ENCODE measurements around the gene USP3. TPM values are rescaled to one million over a fixed set of nuclear protein-coding genes. Genes with fewer than 3 reads are reported as not detected.

Gene USP3
- total and polyA plus RNA-seq, 10 of the 15 experiments (the other 5 are each of a cell fraction or from before 2014, with no cell fraction given), result 23.8 to 64.5 (median 50.3) TPM

GRCh38 chr15:63540449-63540848, 36.1 kb downstream of the USP3 start:
- Histone ChIP-seq H3K4me3 (no peak overlapping the region), H3K79me2 (ENCODE audit: control insufficient read depth, insufficient read depth, low read length) (peaks cover 47% of the 10 kb centered on the region), H3K36me3 (ENCODE audit: control insufficient read depth in 2 of 2, insufficient read depth in 2 of 2, low read length in 1 of 2) (peaks cover 2 to 20% of the 10 kb centered on the region in 2 experiments; a peak in 3 of 4 replicates), H3K4me1 (ENCODE audit: control insufficient read depth, insufficient read depth, low read length) (peaks cover 30% of the 10 kb centered on the region), H3K9ac (ENCODE audit: control insufficient read depth, insufficient read depth, low read length) (no peak overlapping the region), H3K9me3 (replicated peaks; ENCODE audit: control insufficient read depth, insufficient read depth, low read length) (no peaks in the 10 kb centered on the region), H4K20me1 (ENCODE audit: control insufficient read depth, insufficient read depth) (no peaks in the 10 kb centered on the region), H3K4me2 (ENCODE audit: control insufficient read depth, insufficient read depth) (no peak overlapping the region), H2AFZ (ENCODE audit: control insufficient read depth, low read depth, low read length) (no peak overlapping the region), H3K27ac (ENCODE audit: control insufficient read depth, insufficient read depth) (no peak overlapping the region), H3K27me3 (replicated peaks in 1 of 2; ENCODE audit: control insufficient read depth in 2 of 2, insufficient read depth in 2 of 2, low read length in 1 of 2) (no peaks in the 10 kb centered on the region)
- ATAC-seq (no peak), DNase-seq (ENCODE audit: low read depth, low spot score) (no peak), FAIRE-seq (no peak)
- POLR2A ChIA-PET, result interaction anchor here (1.2 to 2.2 kb wide), 4 partner anchors 12 to 69 kb away, joined by 3 to 9 read pairs (median 6); no protein-coding TSS in a partner anchor
- CTCF ChIA-PET, result interaction anchor here (1.2 to 3.1 kb wide), 7 partner anchors 9 to 59 kb away, joined by 3 to 16 read pairs (median 7); no protein-coding TSS in a partner anchor
- in situ Hi-C loops (cut with MboI) (no loop called here), intact Hi-C loops (cut with micrococcal nuclease; ENCODE audit: unreplicated experiment) (loop anchor here (5.0 kb wide), 1 partner anchor 33 kb away; no protein-coding TSS in a partner anchor)
- RAD21 ChIA-PET (ENCODE audit: unreplicated experiment), result interaction anchor here (1.6 to 7.2 kb wide), 2 partner anchors 9 to 35 kb away, joined by 4 to 63 read pairs; partner anchors contain the start of gene USP3
- 99% methylated on average over 4 of the region's 4 CpGs for WGBS (ENCODE audit: insufficient coverage, insufficient replicate concordance, low lambda C conversion rate, missing lambda C conversion rate)
- SMC1A ChIA-PET (ENCODE audit: uncharacterized antibody, unreplicated experiment), result interaction anchor here (0.7 to 7.1 kb wide), 12 partner anchors 10 to 75 kb away, joined by 3 to 93 read pairs (median 8); no protein-coding TSS in a partner anchor
- BruUV-seq (replicated peaks), result no TSS peak
- TF ChIP-seq SIX5 (IDR thresholded peaks at IDR 0.05; ENCODE audit: low read depth, low read length, severe bottlenecking) (no peak), POLR2AphosphoS5 (IDR thresholded peaks at IDR 0.05; ENCODE audit: low read length) (no peak), CBX5 (IDR thresholded peaks at IDR 0.05; ENCODE audit: low read depth) (no peak), CHD1 (IDR thresholded peaks at IDR 0.05; ENCODE audit: low read depth, low read length) (no peak), EZH2 (IDR thresholded peaks at IDR 0.05; ENCODE audit: borderline replicate concordance, control insufficient read depth, low read depth, low read length) (no peak), RB1 (IDR thresholded peaks at IDR 0.05; ENCODE audit: borderline replicate concordance) (no peak)
